ENCODE data around the gene CBARP. TPM values are rescaled to one million over a fixed set of nuclear protein-coding genes. Genes with fewer than 3 reads are reported as not detected.
"Not testable (repeated sequence)": the region's sequence is repeated elsewhere in the genome, so short reads cannot be mapped to it uniquely, and the experiment has no call there.

The CBARP gene
- polyA plus RNA-seq, 1 of the 3 experiments (the other 2 are of a cell fraction): 5.1 TPM

DNA sequence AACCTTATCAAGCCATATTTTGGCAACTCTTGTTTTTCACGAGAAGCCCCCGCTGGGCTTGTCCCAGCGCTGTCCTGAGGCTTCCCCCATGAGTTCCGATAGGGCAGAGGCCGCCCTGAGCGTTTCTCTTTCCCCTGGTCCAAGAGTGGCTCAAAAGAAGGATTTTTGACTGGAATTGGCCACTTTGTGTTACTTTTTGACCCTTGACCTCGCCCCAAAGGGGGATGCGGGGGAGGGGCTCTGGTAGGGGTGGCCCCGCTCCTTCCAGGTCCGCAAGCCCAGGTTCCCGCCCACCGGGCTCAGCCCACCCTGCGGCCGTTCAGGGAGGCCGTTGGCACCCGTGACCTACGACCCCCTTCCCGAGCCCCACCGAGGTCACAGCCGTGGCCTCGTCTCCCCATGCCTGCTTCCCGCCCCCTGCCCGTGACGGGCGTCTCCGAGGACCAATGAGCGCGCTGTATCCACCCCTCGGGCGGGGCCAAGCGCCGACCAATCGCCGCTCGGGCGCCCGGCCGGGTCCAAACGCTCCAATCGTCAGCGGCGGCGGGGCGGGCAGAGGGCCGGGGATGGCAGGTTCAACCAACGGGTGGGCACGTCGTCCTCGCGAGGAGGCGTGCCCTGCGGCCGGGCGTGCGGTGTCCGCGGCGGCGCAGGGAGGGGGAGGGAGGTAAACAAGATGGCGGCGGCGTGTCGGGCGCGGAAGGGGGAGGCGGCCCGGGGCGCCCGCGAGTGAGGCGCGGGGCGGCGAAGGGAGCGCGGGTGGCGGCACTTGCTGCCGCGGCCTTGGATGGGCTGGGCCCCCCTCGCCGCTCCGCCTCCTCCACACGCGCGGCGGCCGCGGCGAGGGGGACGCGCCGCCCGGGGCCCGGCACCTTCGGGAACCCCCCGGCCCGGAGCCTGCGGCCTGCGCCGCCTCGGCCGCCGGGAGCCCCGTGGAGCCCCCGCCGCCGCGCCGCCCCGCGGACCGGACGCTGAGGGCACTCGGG lies 32.4 kb downstream of the CBARP start, which contains the start of gene STK11 (continued):
- TF ChIP-seq, protein P1, sequence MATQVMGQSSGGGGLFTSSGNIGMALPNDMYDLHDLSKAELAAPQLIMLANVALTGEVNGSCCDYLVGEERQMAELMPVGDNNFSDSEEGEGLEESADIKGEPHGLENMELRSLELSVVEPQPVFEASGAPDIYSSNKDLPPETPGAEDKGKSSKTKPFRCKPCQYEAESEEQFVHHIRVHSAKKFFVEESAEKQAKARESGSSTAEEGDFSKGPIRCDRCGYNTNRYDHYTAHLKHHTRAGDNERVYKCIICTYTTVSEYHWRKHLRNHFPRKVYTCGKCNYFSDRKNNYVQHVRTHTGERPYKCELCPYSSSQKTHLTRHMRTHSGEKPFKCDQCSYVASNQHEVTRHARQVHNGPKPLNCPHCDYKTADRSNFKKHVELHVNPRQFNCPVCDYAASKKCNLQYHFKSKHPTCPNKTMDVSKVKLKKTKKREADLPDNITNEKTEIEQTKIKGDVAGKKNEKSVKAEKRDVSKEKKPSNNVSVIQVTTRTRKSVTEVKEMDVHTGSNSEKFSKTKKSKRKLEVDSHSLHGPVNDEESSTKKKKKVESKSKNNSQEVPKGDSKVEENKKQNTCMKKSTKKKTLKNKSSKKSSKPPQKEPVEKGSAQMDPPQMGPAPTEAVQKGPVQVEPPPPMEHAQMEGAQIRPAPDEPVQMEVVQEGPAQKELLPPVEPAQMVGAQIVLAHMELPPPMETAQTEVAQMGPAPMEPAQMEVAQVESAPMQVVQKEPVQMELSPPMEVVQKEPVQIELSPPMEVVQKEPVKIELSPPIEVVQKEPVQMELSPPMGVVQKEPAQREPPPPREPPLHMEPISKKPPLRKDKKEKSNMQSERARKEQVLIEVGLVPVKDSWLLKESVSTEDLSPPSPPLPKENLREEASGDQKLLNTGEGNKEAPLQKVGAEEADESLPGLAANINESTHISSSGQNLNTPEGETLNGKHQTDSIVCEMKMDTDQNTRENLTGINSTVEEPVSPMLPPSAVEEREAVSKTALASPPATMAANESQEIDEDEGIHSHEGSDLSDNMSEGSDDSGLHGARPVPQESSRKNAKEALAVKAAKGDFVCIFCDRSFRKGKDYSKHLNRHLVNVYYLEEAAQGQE (IDR thresholded peaks at IDR 0.05; ENCODE audit: low read depth, low read length): 0 out of 2 replicates have a peak, but pooled peaks have one; percentile 43
- TF ChIP-seq FOXJ3 (CRISPR knock-in tag; IDR thresholded peaks at IDR 0.05) (no peak), RFX5 (IDR thresholded peaks at IDR 0.05; ENCODE audit: low read length) (peak; percentile 42; the same call in 1 of the 2 replicates), NRF1 (IDR thresholded peaks at IDR 0.05; ENCODE audit: low read depth, low read length) (peak; percentile 51), POLR2AphosphoS5 (IDR thresholded peaks at IDR 0.05; ENCODE audit: low read depth, low read length) (peak; percentile 46; the same call in 1 of the 2 replicates), EP300 (IDR thresholded peaks at IDR 0.05; ENCODE audit: borderline replicate concordance in 1 of 2, low read depth in 1 of 2, low read length in 1 of 2) (no peak), MXI1 (IDR thresholded peaks at IDR 0.05; ENCODE audit: low read depth, low read length) (peak; percentile 46; the same call in 1 of the 2 replicates), USF2 (IDR thresholded peaks at IDR 0.05; ENCODE audit: borderline replicate concordance, low read depth, low read length) (no peak), ZBTB33 (IDR thresholded peaks at IDR 0.05; ENCODE audit: borderline replicate concordance, low read depth) (peak; percentile 81; the same call in 1 of the 2 replicates), YY1 (IDR thresholded peaks at IDR 0.05; ENCODE audit: low read depth) (peak; percentile 92), TEAD4 (IDR thresholded peaks at IDR 0.05; ENCODE audit: borderline replicate concordance, insufficient read depth) (no peak), SIN3A (IDR thresholded peaks at IDR 0.05; ENCODE audit: borderline replicate concordance, low read depth, low read length) (no peak), JUND (IDR thresholded peaks at IDR 0.05) (no peak), RAD21 (IDR thresholded peaks at IDR 0.05; ENCODE audit: low read length) (no peak), MEF2A (IDR thresholded peaks at IDR 0.05; ENCODE audit: borderline replicate concordance, low read depth) (no peak), GABPA (IDR thresholded peaks at IDR 0.05; ENCODE audit: low read depth) (no peak)
- TF ChIP-seq, protein P2, sequence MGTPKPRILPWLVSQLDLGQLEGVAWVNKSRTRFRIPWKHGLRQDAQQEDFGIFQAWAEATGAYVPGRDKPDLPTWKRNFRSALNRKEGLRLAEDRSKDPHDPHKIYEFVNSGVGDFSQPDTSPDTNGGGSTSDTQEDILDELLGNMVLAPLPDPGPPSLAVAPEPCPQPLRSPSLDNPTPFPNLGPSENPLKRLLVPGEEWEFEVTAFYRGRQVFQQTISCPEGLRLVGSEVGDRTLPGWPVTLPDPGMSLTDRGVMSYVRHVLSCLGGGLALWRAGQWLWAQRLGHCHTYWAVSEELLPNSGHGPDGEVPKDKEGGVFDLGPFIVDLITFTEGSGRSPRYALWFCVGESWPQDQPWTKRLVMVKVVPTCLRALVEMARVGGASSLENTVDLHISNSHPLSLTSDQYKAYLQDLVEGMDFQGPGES (IDR thresholded peaks at IDR 0.05; ENCODE audit: low read depth, low read length): peak; percentile 76

DNA sequence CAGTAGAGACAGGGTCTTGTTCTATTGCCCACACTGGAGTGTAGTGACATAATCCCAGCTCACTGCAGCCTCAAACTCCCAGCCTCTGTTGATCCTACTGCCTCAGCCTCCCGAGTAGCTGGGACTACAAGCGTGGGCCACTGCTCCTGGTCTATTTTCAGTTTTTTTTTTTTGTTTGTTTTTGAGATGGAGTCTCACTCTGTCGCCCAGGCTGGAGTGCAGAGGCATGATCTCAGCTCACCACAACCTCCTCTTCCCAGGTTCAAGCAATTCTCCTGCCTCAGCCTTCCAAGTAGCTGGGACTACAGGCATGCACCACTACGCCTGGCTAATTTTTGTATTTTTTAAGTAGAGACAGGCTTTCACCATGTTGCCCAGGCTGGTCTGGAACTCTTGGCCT lies 37.2 kb downstream of the CBARP start:
- H3K9ac ChIP-seq; H3K9me3 ChIP-seq; H3K9me2 ChIP-seq; POLR2A ChIA-PET; H3K36me3 ChIP-seq (replicated peaks in 1 of 2; ENCODE audit: control insufficient read depth in 1 of 2, insufficient read depth in 2 of 2, low read length in 1 of 2); H3K4me2 ChIP-seq; H3K79me2 ChIP-seq (ENCODE audit: insufficient read depth); H2AFZ ChIP-seq (ENCODE audit: low read depth); H4K20me1 ChIP-seq (ENCODE audit: insufficient read depth); H3K4me3 ChIP-seq (ENCODE audit: low read depth in 2 of 2, low read length in 1 of 2); H3K27ac ChIP-seq (ENCODE audit: low read depth in 2 of 2, low read length in 1 of 2); DNase-seq; H3K27me3 ChIP-seq (ENCODE audit: insufficient read depth): not testable (repeated sequence)
- WGBS (ENCODE audit: low lambda C conversion rate): 94% methylated on average over 4 of the region's 4 CpGs
- Histone ChIP-seq H3K4me1 (ENCODE audit: control insufficient read depth in 1 of 2, insufficient read depth in 2 of 2, low read depth in 1 of 2, low read length in 1 of 2) (peaks cover 8 to 11% of the 10 kb centered on the region in 2 experiments; a peak in 1 of 4 replicates), H3F3A (replicated peaks; ENCODE audit: insufficient read depth) (peaks cover 13% of the 10 kb centered on the region)
- CTCF ChIA-PET: interaction anchor here (1.5 to 4.3 kb wide), 2 partner anchors 44 to 88 kb away, joined by 7 to 40 read pairs; no protein-coding TSS in a partner anchor

Measured in SK-N-SH (cell line).